Activated effector memory CD4-positive, alpha-beta T cell treated with anti-CD3 and anti-CD28 coated beads, Interleukin-2, amount 50 U/mL, for 16 hours (primary cell): ENCODE measurements around the gene ZCCHC17.
"Not testable (repeated sequence)": the region's sequence is repeated elsewhere in the genome, so short reads cannot be mapped to it uniquely, and the experiment has no call there.

Source experiments
- DNase-seq: peaks from one replicate; pipeline ENCODE4 v3.0.0-alpha.2; 2020

The ZCCHC17 gene, protein sequence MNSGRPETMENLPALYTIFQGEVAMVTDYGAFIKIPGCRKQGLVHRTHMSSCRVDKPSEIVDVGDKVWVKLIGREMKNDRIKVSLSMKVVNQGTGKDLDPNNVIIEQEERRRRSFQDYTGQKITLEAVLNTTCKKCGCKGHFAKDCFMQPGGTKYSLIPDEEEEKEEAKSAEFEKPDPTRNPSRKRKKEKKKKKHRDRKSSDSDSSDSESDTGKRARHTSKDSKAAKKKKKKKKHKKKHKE

GRCh38 chr1:31296486-31297276 lies at the start of gene ZCCHC17, which contains the start of gene SNRNP40:
ZCCHC17 (plus strand) TSS chr1:31297032; CDS start chr1:31310099, 13,067 bp downstream.
SNRNP40 (minus strand) TSS chr1:31296788; CDS start chr1:31296751, 37 bp downstream.
- peak; percentile 97 for DNase-seq

DNA sequence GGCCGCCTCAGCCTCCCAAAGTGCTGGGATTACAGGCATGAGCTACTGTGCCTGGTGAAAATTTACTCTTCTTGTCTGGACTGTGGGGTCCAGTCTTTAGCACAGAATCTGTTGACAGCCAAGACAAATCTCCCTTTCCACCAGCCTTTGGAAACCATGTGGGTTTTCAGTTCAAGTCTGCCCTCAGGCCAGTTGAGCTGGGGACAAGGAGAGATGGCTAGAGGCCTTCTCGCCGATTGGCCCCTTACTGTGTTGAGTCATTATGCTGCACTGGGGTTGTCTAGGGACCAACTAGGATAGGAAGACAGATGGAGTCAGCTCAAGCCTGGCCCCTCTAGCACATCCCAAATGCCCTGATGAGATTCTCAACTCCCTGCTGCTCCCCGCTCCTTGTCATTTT lies 48.6 kb upstream of the ZCCHC17 start:
- DNase-seq = no peak

DNA sequence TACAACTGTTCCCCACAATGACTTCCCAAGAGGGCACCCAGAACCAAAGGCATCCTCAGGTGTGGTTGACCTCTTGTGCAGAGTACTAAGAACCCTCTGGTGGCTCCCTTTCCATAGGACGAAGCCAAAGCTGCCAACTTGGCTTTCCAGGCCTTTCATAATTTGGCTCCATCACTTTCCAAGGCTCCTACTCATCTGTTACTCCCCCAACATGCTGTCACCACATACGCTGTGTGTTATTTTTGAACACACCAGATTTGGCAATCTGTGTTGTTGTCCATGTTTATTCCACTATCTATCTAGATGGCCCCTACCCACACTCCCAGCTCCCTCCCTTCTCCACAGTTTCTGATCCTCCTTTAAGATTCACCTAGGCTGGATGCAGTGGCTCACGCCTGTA lies 47.0 kb upstream of the ZCCHC17 start:
- no peak for DNase-seq

DNA sequence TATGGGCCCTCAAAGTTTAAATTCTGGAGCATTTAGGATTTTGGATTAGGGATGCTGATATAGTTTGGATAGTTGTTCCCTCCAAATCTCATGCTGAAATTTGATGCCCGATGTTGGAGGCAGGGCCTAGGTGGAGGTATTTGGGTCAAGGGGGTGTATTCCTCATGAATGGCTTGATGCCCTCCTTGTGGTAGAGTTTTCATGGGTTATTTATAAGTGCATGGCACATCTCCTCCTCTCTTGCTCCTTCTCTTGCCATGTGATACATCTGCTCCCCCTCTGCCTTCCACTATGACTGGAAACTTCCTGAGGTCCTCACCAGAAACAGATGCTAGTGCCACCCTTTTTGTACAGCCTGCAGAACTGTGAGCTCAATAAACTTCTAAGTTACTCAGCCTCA lies 39.6 kb upstream of the ZCCHC17 start:
- no peak for DNase-seq

DNA sequence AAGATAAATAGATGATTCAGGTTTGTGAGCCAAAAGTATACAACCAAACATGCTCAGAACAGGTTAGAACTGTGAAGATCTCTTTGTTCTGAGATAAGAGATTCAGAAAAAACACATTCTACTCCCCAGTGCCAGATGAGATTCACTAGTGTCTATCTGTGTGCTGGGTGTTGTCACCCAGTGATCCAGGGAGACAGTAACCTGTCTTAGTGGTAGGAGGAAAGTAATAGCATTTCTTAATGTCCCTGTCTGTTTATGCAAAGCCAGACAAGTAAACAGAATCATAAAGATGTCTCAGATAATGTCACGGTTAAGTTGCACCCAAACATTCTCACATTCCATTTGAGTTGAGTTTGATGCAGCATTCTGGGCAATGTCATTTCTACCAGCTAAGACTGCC lies 38.3 kb upstream of the ZCCHC17 start:
- DNase-seq = no peak

DNA sequence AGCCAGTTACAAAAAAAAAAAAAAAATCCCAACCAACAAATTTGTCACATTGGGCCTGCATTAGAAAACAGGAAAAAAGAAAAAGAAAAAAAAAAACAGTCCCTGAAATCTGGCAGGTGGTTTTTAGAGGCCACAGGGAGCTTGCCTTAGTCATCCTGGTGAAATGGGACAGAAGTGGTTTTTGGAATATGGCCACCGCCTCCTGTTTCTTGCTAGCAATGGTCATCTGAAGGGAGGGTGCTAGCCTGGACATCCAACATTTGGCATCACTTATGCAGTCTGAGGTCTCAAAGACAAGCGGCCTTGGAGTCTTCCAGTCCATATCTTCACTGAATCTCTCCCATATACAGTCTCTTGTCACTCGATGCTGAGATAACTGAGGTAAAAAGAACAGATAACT lies 37.1 kb upstream of the ZCCHC17 start:
- DNase-seq = no peak

DNA sequence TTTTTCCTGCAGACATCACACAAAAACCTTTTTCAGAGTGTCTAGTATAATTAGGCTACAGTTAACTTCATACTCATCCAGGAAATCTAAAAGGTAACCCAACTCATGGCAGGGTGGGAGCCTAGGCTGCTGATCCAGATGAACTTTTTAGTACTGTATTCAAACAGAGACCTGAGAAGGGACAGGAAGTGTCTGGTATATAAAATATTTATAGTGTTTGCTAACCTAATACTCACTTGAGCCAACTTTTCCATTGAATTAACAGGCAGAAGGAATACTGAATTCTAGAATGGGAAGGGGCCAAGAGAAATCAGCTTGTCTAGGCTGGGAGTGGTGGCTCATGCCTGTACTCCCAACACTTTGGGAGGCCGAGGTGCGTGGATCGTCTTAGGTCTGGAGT lies 34.9 kb upstream of the ZCCHC17 start:
- DNase-seq = no peak

DNA sequence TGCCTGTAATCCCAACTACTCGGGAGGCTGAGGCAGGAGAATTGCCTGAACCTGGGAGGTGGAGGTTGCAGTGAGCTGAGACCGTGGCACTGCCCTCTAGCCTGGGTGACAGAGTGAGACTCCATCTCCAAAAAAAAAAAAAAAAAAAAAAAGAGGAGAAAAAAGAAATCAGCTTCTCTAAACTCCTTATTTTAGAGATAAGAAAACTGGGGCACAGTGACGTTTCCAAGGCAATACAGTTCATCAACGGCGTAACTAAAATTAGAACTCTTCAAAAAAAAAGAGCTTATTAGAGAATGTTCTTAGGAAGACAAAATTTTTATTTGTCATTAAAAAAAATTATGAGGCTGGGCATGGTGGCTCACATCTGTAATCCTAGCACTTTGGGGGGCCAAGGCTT lies 34.4 kb upstream of the ZCCHC17 start:
- not testable (repeated sequence) for DNase-seq

DNA sequence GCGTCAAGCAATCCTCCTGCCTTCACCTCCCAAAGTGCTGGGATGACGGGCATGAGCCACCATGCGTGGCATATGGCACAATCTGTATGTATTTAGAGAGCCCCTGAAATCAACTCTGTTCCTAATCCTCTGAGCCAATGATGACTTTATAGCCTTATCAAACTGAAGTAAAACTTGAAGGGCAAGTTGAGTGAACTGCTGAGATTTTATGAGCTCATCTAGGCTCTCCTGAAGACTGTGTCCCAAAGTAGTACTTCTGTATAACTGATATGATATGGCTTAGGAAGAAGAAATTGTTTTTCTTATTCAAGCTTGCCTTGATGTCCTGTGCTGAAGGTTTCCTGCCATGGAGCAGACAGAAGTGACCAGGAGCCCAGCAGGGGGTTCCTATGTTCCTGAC lies 33.4 kb upstream of the ZCCHC17 start:
- DNase-seq = no peak

GRCh38 chr1:31264790-31265386 lies 31.9 kb upstream of the ZCCHC17 start:
- no peak for DNase-seq

- no peak for DNase-seq
Observed at GRCh38 chr1:31266547-31266946, 30.3 kb upstream of the ZCCHC17 start.

DNA sequence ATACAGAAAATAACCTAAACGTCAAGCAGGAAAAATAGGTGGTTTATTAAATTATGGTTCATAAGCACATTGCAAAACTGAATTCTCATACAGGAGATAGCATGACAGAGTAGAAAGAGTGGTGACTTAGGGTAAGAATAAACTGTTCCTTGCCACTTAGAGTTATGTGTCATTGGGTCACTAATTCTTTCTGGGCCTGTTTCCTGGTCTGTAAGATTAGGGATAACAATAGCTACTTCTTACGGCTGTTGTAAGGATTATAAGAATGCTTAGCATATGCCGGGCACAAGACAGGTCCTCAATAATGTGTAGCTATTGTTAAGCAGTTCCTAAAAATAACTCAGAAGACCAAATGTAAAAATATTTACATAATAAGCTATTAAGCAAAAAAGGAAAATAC lies 24.5 kb upstream of the ZCCHC17 start:
- no peak for DNase-seq

DNA sequence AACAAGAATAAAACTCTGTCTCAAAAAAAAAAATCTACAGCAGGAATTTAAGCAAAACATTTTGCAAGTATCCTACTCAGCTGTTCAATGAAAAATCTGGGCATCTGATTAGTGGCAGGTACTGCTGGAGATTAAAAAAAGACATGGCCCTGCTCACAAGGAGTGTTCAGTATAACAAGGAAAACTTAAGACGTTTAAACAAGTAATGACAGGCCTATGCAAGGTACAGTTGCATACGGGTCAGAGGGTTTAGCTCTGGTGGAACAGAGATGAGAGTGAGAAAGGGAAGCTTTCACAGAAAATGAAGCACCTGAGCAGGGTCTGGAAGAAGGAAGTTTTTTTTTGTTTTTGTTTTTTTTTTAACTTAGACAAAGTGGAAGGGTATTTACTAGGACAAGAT lies 23.2 kb upstream of the ZCCHC17 start:
- DNase-seq = no peak

- not testable (repeated sequence) for DNase-seq
Observed at GRCh38 chr1:31282426-31282825, 14.4 kb upstream of the ZCCHC17 start.

- DNase-seq = not testable (repeated sequence)
Observed at GRCh38 chr1:31287791-31288190, 9.0 kb upstream of the ZCCHC17 start.

DNA sequence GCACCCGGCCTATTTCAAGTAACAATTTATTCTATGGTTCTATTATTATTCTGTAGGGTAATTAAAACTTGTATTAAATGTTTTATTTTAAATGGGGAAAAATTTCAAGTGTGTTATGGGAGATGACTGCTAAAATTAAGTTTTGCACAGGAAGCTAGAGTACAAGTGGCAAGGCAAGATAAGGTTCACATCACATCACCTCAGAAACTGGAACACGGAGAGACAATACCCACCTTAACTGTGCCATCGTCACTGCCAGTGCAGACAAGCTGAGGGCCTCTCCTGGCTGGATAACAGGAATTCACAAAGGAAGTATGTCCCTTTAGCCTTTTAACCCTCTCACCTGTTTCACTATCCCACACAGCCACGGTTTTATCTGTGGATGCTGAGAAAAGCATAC lies 7.8 kb upstream of the ZCCHC17 start:
- DNase-seq = no peak

DNA sequence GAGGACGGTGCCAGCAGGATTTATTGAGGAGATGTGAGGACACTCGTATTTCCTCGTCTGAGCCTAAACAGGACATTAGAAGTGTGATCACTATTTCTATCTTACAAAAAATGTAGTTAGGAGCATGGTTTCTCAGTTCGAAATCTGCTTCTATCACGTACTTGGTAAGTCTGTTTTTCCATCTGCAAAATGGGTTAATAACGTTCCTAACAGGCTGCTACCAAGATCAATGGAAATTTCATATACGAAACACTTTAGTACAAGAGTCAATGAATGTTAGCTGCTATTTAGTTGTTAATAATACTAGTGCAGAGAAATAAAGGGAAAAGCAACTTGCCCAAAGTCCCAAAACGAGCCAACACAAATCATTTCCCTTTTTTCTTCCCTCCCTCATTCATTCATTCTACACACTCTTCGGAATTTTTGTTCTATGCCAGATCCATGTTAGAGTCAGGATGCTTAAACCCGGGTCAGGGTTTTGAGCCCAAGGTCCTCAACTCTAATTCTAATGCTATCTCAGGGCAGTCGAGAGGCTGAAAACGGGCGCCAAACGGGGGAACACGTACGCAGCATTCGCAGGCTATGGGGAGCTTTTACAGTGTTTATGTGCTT lies 852 bp upstream of the ZCCHC17 start:
- DNase-seq = no peak

GRCh38 chr1:31297277-31298247 lies 730 bp downstream of the ZCCHC17 start:
- DNase-seq = no peak

DNA sequence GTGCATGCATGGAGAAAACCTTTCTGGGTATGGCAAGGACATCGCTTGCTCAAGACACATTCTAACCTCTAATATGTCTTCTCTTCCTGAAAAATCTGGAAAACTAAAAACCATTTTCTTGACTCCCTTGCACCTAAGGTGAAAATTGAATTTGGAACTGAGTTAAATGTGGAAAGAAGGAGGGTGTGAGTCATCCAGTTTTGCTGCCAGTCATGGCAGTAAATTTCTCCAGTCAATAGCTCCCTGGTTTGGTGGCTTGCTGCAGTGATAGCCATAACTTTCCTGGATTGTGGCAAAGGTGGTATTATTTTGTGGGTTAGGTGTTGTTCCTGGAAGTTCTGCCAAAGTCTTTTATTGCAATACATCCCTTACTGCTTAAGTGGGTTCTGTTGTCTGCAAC lies 2.5 kb downstream of the ZCCHC17 start:
- no peak for DNase-seq

DNA sequence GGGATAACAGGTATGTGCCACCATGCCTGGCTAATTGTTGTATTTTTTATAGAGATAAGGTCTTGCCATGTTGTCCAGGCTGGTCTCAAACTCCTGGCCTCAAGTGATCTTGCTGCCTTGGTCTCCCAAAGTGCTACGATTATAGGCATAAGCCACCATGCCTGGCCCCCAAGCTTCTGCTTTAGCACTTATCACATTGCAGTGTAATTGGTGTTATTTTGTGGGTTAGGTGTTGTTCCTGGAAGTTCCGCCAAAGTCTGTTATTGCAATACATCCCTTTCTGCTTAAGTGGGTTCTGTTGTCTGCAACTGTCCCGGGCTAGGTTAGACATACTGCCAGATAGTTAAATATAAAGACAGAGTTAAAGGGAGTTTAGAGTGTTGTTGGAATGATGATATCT lies 3.4 kb downstream of the ZCCHC17 start:
- DNase-seq = no peak

GRCh38 chr1:31302709-31303441 lies 6.0 kb downstream of the ZCCHC17 start:
- DNase-seq = no peak

GRCh38 chr1:31306278-31306677 lies 9.4 kb downstream of the ZCCHC17 start:
- DNase-seq = no peak
